Bladder microvascular endothelial cell (primary cell): ENCODE data around the gene KNTC1. TPM values are rescaled to one million over a fixed set of nuclear protein-coding genes. Genes with fewer than 3 reads are reported as not detected.

Experiments
- total RNA-seq: library from RNA; depleted of rRNA; stranded (reverse); fragments of >200 nt; gene quantifications from 2 replicates; pipeline ENCODE4 v1.2.3, GENCODE V29; 2014

Gene KNTC1
- 24.1 and 34.0 TPM in 2 replicates for total RNA-seq

GRCh38 chr12:122526683-122527477 is at the start of gene KNTC1, which contains the start of gene RSRC2:
Gene KNTC1 (plus strand): TSS chr12:122527249. CDS start chr12:122530064, 2,815 bp downstream.
Gene RSRC2 (minus strand): TSS chr12:122526936. CDS start chr12:122526853, 83 bp downstream.

DNA sequence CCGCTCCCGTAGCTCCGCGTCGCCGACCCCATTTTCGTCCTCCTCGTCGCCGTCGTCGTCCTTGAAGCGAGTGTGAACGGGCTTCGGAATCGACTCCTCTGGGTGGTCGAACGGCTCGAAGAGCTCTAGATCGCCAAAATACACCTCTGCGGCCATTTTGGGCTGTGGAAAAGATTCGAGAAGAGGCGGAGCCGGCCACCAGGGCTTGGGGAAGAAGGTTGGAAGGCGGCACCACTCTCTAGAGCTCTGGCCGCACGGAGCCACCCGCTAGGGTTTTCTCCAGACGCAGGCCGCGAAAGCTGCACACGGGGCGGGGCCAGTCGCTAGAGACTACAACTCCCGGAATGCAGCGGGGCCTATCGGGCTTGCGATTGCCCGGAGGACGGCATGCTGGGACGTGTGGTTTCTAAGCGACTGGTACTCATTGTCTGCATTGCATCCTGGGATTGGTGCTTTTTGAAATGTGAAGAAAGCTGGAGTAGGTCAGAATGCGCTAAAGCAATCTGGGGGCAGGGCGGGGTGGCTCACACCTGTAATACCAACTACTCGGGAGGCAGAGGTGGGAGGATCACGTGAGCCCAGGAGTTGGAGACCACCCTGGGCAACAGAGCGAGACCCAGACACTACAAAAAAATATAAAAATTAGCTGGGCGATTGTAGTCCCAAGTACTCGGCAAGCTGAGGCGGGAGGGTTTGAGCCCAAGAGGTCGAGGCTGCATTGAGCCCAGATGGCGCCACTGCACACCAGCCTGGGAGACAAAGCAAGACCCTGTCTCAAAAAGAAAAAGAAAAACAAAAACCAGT is 26.2 kb upstream of the KNTC1 start, which contains the start of gene ZCCHC8:
ZCCHC8 (minus strand) TSS at position 248 of the 804 bp plus-strand sequence; CDS start at position 156, 92 bp downstream.

Other genes with a start within 250 kb of the KNTC1 start
- gene CLIP1, start 104.6 kb upstream of the KNTC1 start, total RNA-seq = 32.4 and 67.1 TPM in 2 replicates
- gene ZCCHC8, start 26.3 kb upstream of the KNTC1 start, total RNA-seq = 10.0 and 20.6 TPM in 2 replicates
- 33.8 and 70.3 TPM in 2 replicates for gene RSRC2, start 313 bp upstream of the KNTC1 start, total RNA-seq
- gene HCAR2, start 176.1 kb downstream of the KNTC1 start, total RNA-seq = not detected in 2 replicates
- gene HCAR3, start 189.6 kb downstream of the KNTC1 start, total RNA-seq = not detected in 2 replicates
- under 0.01 TPM in 1 of 2 replicates, not detected in the other for gene HCAR1, start 203.6 kb downstream of the KNTC1 start, total RNA-seq
- gene DENR, start 225.6 kb downstream of the KNTC1 start, total RNA-seq = 20.9 and 33.1 TPM in 2 replicates
- gene CCDC62, start 247.3 kb downstream of the KNTC1 start, total RNA-seq = 0.31 and 0.32 TPM in 2 replicates